Astrocyte of the spinal cord (primary cell): ENCODE measurements around the gene PCBP2.

Experiments used
- DNase-seq: peaks from one replicate; pipeline ENCODE4 v3.0.0; 2011; ENCODE audit warnings: low read depth, low spot score
- H3K4me3 ChIP-seq: 2 replicates; pipeline ENCODE4 v1.5.1; 2011; ENCODE audit warnings: low read depth, mild to moderate bottlenecking, low read length, moderate library complexity
- CTCF ChIP-seq: IDR thresholded peaks from 2 replicates; pipeline ENCODE4 v1.5.1; 2012; ENCODE audit warnings: low read depth, mild to moderate bottlenecking, low read length, inconsistent platforms
- in situ Hi-C: cut with HindIII; loops from 2 replicates; pipeline ENCODE4 v1.10.0; 2017; ENCODE audit warnings: low sequenced_read_pairs

The PCBP2 gene

GRCh38 chr12:53499266-53500141, 47.6 kb downstream of the PCBP2 start, which contains the start of gene MAP3K12:
MAP3K12 (minus strand) TSS chr12:53499458; CDS start chr12:53487391, 12,067 bp downstream.
- peak; percentile 21 for TF ChIP-seq CTCF
- peak within 1 kb of the TSS; percentile 73 for H3K4me3 ChIP-seq
- in situ Hi-C loops, result no loop called here
- peak; percentile 51 for DNase-seq

- in situ Hi-C loops, result no loop called here
- H3K4me3 ChIP-seq, result peak overlapping the region; percentile 73
- DNase-seq, result peak; percentile 41
- TF ChIP-seq CTCF, result no peak
Observed at GRCh38 chr12:53500142-53500775, 48.4 kb downstream of the PCBP2 start.

- TF ChIP-seq CTCF, result no peak
- H3K4me3 ChIP-seq, result peak within 1 kb of the TSS; percentile 73
- peak; percentile 100 for DNase-seq
- in situ Hi-C loops, result no loop called here
Observed at GRCh38 chr12:53500776-53501614, 49.1 kb downstream of the PCBP2 start, which contains the start of gene TARBP2. TARBP2 (plus strand) TSS chr12:53501283; CDS start chr12:53501409, 126 bp downstream.

GRCh38 chr12:53501615-53502181, 49.8 kb downstream of the PCBP2 start:
- no peak for TF ChIP-seq CTCF
- in situ Hi-C loops, result no loop called here
- H3K4me3 ChIP-seq, result peak overlapping the region; percentile 73
- no peak for DNase-seq

GRCh38 chr12:53502331-53502730, 50.4 kb downstream of the PCBP2 start:
- in situ Hi-C loops, result no loop called here
- no peak for TF ChIP-seq CTCF
- no peak for DNase-seq
- H3K4me3 ChIP-seq, result peak overlapping the region; percentile 73
